Activated CD8-positive, alpha-beta memory T cell treated with anti-CD3 and anti-CD28 coated beads, Interleukin-2, amount 50 U/mL, for 1 hour (primary cell): ENCODE data around the gene IRS1.

Experiments
- DNase-seq: peaks from one replicate; pipeline ENCODE4 v3.0.0-alpha.2; 2020; ENCODE audit errors: extremely low read depth

Gene IRS1

DNA sequence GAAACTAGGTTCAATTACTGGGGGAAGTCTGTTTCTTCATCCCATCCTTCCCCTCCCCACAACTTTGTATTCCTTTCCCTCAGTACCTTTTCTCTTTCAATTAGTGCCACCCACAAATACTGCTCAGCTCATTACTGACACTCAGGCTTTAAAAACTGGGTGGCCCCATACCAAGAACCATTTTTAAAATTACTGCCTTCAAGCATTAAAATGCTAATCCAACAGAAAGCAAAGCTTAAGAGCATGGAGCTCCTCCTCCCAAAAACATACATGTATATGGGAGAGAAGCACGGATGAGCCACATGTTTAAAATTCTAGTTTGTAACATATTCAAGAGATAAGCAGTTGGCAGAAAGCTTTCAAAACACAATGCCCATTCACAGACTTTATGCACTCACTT is 44.0 kb downstream of the IRS1 start:
- no peak for DNase-seq

DNA sequence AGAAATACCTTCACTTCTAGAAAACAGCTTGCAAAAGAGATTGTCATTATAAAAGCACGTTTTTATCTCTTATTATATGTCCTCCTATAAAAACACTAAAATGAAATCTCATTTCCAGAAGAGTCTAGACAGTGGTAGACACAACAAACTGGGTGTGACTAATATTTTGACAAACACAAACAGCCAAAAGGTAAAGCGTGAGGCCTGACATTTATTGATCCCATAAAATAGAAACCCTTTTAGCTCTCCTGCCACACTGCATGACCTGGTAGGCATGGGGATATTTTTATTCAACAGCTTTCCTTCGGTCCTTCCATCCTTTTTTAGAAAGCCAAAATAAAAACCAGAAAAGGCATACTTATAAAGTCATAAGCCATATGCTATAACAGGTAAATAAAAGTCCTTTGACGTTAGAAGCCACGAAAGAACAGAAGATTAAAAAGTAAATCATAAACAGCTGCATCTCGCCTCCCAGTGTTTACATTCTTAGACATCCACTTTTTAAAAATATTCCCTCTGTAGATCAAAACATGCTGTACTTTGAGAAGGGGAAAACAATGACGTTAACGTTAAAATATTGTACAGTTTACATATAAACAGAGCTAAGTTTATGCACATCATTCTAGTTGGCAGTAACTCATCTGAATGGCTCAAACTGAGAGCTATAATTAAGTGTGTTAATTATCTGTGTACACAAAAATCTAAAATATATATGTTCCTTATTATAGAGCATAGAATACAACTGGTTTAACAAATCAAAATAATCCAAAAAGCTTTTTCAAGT is 44.6 kb downstream of the IRS1 start:
- no peak for DNase-seq

DNA sequence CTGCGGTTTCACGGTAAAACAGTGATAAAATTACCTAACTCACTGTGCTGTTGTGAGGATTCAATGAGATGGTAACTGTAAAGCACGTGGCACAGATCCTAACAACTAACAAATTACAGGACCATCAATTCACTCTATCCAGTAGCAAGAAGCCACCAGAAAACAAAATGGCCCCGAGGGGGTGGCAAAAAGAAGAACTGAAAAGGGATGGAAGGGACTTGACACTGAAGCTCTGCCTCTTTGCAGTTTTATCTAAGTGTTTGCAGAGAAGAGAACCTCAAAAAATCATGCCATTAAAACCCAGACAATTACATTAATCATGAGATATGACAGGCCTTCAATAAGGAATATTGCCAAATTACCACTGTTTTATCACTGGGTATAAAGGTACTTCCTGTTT is 46.7 kb downstream of the IRS1 start:
- no peak for DNase-seq

DNA sequence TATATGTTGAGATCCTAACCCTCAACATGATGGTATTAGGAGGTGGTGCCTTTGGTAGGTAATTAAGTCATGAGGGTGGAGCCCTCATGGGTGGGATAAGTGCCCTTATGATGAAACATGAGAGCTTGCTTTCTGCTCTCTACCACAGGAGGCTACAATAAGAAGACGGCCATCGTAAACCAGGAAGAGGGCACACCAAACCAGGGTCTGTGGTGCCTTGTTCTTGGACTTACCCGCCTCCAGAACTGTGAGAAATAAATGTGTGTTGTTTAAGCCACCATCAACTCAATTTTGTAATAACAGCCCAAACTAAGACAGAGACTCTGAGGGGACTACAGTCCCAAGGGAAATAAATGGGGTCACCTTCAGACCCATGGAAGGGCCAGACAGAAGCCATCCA is 52.3 kb downstream of the IRS1 start:
- DNase-seq: no peak

DNA sequence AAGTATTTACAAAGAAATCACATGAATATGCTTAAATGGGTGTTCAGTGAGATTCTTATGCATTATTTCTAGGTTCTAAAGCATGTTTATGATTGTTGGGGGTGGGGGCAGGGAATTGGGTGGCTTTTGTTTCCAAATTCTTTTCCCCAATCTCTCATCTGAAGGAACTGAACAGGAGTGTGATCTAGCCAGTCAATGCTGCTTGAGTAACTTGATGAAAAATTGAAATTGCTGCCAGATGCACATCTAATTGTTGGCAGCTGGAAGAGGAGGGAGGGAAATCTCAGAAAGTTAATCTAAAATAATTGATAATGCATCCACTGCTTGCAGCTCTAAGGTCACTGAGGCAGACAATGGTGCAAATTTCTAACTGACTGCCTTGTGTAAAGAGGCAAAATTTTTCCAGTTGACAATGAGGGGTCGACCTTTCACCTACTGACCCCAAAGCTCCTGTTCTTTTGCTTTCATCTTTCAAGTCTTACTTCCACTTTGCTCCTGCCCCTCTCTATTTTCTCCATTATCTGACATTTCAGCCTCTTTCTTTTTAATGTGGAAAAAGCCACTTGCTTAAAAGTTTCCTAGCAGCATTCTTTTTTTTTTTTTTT is 53.3 kb downstream of the IRS1 start:
- DNase-seq: no peak

DNA sequence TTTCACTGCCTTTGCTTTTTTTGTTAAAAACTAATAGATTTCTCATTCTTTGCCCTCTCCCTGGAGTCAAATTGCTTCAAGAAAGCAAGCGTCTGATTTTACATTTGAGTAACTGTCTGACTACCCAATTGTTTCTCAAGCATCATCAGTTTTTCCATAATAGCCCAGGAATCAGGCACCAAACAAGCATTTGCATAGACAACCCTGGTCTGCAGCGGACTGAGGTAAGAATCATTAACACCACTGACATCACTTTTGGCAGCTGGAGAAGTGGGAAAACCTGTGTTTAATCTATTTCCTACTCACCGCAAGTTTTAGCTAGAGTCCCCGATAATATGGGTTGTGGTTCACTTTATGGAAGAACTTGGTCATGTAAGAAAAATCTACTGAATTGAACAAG is 55.7 kb downstream of the IRS1 start:
- DNase-seq: no peak

DNA sequence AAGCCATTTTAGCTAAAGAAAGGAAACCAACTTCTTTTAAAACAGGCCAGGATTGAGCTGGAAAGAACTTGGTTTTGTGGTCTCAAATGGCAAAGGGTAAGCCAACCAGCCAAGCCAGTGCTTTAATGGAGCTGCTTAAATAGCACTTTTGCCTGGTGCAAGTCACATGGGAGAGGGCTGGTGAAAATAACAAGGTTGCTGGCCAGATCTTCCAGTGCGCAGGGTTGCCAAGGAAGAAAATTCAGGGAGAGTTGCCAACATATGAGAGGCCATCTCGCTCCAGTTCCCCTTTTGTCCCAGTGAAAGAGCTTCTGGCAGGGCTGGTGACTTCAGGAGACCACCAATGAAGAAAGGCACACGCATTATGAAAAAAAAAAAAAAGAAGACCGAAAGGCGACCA is 57.3 kb downstream of the IRS1 start:
- DNase-seq: no peak

DNA sequence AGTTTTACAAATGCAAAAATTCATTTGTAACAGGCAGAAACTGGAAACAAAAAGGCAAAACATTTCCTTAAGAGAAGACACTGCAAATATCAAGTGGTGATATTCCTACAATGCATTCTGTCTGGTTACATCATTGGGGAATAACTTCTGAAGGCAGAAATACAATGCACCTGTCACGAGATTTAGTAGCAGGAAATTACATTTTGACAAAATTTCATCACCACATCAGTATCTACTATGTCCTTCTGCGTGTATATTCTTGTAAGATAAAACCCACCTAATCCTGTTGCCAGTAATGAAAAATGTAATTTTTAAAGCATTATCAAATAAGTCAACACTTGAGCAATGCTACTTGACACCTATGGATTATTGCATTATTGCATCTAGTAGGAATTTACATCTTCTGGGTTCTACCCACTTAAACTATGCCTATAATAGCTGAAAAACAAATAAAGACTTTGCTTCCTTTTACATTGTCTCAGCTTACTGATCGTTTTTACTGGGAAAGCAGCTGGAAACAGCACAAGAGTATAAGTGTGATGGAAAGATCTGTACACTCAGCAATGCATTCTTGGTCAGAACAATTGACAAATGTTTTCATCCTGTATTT is 59.5 kb downstream of the IRS1 start:
- DNase-seq: no peak

DNA sequence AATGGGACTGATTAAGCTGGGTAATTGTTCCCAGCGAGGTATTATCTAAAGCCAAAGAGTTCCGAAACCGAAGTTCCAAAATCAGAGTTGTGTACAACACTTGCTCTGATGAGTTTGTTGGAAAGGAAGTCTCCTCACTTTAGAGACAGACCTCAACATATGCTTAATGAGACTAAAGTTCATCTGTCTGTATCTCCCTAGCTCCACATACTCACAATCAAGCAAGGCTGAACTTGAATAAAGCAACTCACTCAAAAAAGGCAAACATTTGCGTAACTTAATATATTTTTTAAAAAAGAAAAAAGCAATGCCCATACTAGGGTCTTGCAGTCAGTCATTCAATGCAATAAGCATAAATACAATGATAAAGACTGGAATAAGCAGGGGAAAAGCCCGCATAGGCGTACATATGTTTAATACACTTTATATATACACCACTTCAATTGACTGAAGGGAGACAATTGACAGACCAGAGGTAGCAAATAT is 60.0 kb downstream of the IRS1 start:
- DNase-seq: no peak

DNA sequence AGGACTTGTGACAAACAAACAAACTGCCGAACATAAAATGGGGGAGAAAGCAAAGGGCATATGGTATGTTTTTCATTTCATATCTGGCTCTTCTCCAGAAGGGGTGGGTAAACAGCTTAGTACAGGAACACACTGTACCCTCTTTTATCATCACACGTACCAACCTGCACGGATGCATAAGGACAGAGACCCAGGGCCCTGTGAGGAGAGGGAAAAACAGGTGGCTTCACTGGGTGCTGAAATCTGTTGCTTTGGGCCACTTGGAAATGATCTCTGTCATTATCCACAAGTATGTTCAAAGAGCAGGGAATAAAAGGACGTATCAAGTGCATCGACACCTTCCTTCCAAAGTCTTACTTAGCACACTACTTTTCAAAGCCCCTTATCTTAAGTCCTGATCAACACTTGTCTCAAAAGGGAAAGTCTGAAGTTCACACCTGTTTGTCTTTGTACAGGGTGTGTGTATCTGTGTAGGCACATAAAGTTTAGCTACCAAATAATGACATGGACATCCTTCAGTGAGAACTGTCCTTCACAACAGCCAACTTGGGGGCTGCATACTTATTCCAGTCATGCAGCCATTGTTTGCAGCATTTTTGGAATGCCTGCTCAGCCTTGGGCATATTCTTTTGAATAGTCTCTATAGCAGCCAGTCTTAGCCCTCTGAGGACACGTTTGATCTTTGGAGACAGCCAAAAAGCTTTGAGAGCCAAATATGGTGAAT is 60.6 kb downstream of the IRS1 start:
- no peak for DNase-seq

DNA sequence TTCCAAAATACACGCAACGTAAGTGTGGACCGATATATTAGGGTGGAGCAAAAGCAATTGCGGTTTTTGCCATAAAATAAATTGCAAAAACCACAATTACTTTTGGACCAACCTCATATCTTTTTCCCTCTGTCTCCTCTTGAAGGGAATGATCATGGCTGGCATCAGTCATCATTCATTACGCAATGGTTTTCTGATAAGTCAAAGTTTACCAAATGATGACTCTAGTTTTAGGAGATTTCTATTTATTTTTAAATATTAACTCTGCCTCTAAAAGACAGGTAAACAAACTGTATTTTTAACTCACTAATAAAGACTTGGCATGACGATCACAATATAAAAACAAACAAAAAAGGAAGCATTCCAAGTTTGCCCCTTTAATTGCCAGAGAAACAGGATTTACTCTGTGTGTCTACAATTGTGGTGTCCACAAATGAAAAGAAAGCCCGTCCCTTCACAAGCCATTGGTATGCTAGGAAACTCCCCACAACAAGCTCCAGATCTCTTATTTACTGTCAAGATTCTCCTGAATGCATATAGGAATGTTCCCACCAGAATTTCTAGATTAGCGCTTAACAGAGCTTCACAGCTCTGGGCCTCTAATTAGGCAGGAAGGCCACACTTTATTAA is 61.3 kb downstream of the IRS1 start:
- DNase-seq: no peak

DNA sequence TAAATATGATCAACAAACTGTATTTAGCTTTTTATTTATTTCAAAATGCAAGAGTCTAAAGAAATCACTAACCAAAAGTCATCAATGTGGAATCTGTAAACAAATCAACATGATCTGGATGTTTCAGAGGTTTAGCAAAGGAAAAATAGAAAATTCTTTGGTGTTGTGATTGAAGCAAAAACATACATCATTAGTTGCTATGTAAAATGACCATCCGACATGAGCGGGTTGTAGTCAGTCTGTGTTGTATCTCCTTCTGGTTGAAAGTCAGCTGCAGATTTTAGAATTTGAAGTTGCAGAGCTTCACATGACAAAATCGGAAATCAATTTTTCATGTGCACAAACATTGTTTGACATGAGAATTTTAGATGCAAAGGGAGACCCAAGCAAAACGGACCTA is 63.2 kb downstream of the IRS1 start:
- DNase-seq: no peak

DNA sequence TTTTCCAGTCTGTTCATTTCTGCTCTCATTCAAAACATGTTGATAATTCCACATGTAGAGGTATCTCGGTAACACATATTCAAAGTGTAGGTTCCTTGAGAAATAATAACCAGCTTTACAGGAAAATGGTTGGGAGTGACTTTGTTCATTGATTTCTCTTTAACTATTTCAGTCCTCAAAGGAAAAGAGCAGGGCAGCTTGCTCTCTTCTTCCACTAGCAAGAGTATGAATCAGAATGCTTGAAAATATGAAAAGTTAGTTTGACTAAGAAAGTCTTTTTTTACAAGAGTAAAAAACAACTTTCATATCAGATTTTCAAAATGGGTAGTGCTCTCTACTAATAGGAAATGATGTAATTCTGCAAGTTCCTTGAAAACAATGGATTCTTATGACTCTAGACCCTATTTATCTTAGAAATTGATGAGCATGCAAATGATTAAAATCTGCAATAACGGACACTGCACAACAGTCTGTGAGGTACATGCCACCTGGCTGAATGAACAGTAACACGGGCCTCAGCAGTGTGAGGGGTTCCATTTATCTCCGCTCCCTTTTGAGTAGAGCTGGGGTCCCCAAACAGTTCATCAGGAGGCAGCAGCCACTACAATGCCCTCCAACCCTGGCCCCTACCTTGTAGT is 65.6 kb downstream of the IRS1 start:
- no peak for DNase-seq

DNA sequence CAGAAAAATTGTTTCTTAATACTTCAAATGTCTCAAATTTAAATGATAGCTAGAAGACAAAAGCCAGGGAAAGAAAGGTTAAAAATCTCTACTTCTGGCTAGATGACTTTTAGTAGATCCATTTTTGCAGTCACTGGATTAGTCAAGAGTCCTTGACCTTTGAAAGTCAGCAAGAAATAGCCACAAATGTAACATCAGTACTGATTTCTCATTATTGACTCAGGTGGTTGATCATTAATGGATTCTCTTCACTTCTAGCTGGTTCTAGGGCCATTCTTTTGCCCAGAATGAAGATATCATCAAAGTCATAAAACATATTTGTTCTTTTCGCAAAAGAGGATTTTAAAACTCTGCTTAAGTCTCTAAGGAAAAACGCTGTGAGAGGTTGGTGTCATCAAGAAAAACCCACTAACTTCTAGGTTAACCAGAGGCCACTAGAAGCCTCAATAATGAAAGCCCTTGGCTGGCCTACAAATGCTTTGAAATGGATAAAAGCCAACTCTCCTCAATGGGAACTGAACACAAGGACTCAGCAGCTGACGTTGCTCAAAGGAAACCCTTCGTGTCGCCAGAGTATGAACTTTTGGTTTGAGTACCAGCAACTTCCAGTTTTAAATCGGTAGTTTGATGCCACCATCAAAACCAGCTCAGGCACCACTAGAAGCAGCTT is 66.3 kb downstream of the IRS1 start:
- DNase-seq: no peak

DNA sequence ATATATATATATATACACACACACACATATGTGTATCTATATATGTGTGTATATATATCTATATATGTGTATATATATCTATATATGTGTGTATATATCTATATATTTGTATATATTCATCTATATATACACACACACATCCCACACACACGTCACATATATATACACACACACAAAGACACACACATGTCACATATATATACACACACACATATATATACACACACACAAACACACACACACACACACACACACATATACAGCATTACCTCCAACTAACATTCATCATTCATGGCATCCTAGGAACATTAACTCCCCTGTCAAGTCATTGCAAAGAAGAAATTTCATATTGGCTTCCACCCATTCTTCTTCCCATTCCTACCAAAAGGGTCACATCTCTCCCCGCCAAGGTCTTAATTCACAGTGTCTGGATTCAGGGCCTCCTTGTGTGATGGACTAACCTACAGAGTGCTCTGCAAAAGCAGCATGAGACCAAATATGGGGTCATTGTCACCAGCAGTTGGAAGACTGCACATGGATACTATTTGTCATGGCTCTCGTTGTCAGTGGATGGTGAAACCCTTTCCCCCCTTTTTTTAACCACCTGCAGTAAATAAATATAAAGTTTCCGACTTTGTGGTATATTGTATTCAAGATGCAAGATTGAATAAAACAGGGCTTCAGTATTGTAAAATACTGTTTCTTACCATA is 67.0 kb downstream of the IRS1 start:
- DNase-seq: no peak

DNA sequence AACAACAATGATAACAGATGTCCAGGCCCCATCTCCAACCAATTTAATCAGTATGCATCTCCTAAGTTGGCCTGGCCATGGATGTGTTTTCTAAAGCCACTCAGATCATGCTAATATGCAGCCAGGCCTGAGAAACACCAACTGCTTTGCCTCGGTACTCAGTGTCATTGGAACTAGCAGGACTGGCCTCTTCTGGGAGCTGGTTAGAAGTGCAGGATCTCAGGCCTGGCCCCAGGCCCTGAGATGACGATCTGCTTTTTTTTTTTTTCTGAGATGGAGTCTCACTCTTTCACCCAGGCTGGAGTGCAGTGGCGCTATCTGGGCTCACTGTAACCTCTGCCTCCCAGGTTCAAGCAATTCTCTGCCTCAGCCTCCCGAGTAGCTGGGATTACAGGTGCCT is 69.1 kb downstream of the IRS1 start:
- DNase-seq: no peak

DNA sequence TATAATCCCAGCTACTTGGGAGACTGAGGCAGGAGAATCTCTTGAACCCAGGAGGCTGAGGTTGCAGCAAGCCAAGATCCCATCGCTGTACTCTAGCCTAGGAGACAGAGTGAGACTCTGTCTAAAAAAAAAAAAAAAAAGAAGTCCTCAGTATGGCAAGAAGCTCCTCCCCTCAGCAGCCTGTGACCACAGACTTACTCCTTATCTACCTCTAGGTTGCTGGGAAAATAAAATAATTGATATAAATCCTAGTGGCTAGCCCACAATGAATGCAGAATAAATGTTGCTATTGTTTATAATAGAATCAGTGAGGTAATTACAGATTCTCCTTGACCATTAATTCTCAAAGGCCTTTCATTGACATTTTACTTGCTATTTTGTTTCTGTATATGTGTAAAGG is 70.6 kb downstream of the IRS1 start:
- no peak for DNase-seq

DNA sequence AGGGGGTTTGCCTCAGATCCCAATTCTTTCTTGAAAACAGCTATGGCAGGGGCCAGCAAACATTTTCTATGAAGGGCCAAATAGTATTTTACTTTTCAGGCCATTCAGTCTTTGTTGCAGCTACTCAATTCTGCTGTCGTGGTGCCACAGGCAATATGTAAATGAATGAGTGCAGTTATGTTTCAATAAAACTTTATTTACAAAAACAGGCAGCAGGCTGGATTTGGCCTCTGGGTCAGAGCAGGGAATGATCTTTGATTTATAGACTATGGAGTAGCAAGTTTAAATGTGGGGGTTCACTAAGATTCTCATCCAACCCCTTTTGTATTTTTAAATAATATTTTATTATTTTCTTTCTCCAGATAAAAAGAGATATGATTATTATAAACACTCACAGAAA is 72.4 kb downstream of the IRS1 start:
- DNase-seq: no peak

DNA sequence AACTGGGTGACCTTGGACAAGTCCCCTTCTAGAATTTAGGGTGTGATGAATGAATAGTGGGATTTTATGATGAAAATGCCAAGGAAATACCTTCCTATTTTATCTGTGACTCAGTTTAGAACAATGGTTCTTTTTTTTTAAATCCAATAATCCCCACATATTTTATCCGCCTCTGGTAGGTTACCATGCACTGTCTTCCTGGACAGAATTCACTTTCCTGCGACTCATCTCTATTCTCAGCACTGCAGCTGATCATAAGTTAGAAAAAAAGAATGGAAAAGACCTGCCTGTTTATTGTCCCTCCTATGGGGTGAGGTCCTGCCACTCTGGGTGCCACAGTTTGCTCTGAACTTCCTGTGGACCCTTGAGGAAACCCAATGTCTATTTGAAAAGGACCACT is 73.1 kb downstream of the IRS1 start:
- DNase-seq: no peak

DNA sequence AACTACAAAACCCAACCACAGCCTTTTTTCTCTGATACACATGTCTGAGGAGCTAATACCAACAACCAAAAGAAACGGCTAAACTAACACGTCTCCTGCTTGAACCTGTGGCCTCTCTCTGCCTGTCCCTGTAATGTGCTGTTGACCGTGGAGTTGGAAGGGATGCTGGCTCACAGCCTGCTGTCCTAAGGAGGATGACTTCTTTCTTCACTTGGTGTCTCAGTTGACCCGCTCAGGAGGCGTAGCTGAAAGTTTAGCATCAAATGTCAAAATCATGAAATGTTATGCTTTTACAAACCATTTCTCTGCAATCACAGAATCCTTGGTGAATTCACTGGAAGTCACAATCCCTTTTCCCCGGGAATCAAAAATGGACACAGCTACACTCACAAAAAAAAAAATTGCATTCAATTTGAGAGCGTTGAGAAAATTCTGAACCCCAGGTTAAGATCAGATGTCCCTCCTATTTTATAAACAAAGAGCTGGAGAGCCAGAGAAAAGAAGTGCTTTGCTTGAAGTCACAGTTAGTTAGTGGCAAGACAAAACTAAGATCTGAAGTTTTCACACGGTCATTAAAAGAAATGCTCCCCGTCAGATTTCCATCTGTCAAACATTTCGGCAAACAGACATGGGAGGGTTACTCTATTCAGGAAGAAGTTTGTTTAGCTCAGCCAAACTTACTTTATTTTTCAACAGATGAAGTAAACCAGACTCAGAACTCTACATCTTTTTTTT is 74.3 kb downstream of the IRS1 start:
- no peak for DNase-seq
